Articular chondrocyte of knee joint (primary cell): ENCODE measurements around the gene SLC13A1. TPM values are rescaled to one million over a fixed set of nuclear protein-coding genes. Genes with fewer than 3 reads are reported as not detected.

Source experiments
- total RNA-seq: library from RNA; depleted of rRNA; stranded (reverse); fragments of >200 nt; gene quantifications from 2 replicates; pipeline ENCODE4 v1.2.3, GENCODE V29; 2012

The SLC13A1 gene
- not detected in 2 replicates for total RNA-seq

GRCh38 chr7:123199883-123200282 lies at the start of gene SLC13A1:
TSS of gene SLC13A1 (minus strand) at chr7:123199969. CDS start at chr7:123199946, 23 bp downstream.

Other genes starting within 250 kb of the SLC13A1 start
- gene TAS2R16, start 204.3 kb downstream of the SLC13A1 start, total RNA-seq = not detected in 2 replicates